HEK293 (cell line): ENCODE data around the gene MRPS18B.

Experiments
- KLF1 ChIP-seq: fragments of 450-650 bp; formaldehyde crosslinking; IDR thresholded peaks from 2 replicates; pipeline ENCODE4 v1.5.1; 2016; ENCODE audit warnings: missing biosample characterization, missing genetic modification characterization
- TCF7L2 ChIP-seq: IDR thresholded peaks from 2 replicates; pipeline ENCODE4 v1.6.1; 2011; ENCODE audit warnings: low read depth, mild to moderate bottlenecking, inconsistent platforms, low read length, moderate library complexity, borderline replicate concordance
- WT1 ChIP-seq: fragments of 450-650 bp; formaldehyde crosslinking; IDR thresholded peaks from 2 replicates; pipeline ENCODE4 v1.5.1; 2016; ENCODE audit warnings: missing biosample characterization, missing genetic modification characterization
- ZNF146 ChIP-seq: fragments of 450-650 bp; formaldehyde crosslinking; IDR thresholded peaks from 2 replicates; pipeline ENCODE4 v1.5.1; 2016; ENCODE audit warnings: missing biosample characterization, missing genetic modification characterization
- ZNF324 ChIP-seq: fragments of 450-650 bp; formaldehyde crosslinking; IDR thresholded peaks from 2 replicates; pipeline ENCODE4 v1.5.1; 2016; ENCODE audit warnings: missing biosample characterization, missing genetic modification characterization
- ZNF560 ChIP-seq: fragments of 450-650 bp; formaldehyde crosslinking; IDR thresholded peaks from 2 replicates; pipeline ENCODE4 v1.5.1; 2017; ENCODE audit warnings: missing biosample characterization, missing genetic modification characterization, borderline replicate concordance
- TF ChIP-seq, protein P1 (sequence below): fragments of 450-650 bp; formaldehyde crosslinking; IDR thresholded peaks from 2 replicates; pipeline ENCODE4 v1.5.1; 2016; ENCODE audit warnings: missing biosample characterization, missing genetic modification characterization
- TF ChIP-seq, protein P2 (sequence below): fragments of 450-650 bp; formaldehyde crosslinking; IDR thresholded peaks from 2 replicates; pipeline ENCODE4 v1.5.1; 2016; ENCODE audit warnings: missing biosample characterization, missing genetic modification characterization
- TF ChIP-seq, protein P3 (sequence below): fragments of 450-650 bp; formaldehyde crosslinking; IDR thresholded peaks from 2 replicates; pipeline ENCODE4 v1.5.1; 2016; ENCODE audit warnings: missing biosample characterization, missing genetic modification characterization, borderline replicate concordance

DNA sequence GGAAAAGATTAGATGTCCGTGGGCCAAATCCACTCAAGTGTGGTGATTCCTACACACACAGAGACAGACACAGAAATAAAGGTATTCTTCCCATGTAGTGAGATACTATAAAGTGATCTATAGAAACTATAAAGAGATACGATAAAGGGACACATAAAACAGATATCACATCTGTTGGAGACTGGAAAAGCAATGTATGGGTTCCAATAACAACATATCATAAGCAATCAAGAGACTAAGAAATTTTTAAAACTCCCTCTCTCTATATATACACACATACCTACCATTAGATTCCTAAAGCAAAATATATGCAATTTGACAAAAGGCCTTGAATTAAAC lies 5.8 kb upstream of the MRPS18B start:
- TF ChIP-seq, protein P1, sequence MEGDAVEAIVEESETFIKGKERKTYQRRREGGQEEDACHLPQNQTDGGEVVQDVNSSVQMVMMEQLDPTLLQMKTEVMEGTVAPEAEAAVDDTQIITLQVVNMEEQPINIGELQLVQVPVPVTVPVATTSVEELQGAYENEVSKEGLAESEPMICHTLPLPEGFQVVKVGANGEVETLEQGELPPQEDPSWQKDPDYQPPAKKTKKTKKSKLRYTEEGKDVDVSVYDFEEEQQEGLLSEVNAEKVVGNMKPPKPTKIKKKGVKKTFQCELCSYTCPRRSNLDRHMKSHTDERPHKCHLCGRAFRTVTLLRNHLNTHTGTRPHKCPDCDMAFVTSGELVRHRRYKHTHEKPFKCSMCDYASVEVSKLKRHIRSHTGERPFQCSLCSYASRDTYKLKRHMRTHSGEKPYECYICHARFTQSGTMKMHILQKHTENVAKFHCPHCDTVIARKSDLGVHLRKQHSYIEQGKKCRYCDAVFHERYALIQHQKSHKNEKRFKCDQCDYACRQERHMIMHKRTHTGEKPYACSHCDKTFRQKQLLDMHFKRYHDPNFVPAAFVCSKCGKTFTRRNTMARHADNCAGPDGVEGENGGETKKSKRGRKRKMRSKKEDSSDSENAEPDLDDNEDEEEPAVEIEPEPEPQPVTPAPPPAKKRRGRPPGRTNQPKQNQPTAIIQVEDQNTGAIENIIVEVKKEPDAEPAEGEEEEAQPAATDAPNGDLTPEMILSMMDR (tag by site-specific recombination), result no peak
- no peak for TF ChIP-seq ZNF560 (tag by site-specific recombination)
- TF ChIP-seq, protein P2, sequence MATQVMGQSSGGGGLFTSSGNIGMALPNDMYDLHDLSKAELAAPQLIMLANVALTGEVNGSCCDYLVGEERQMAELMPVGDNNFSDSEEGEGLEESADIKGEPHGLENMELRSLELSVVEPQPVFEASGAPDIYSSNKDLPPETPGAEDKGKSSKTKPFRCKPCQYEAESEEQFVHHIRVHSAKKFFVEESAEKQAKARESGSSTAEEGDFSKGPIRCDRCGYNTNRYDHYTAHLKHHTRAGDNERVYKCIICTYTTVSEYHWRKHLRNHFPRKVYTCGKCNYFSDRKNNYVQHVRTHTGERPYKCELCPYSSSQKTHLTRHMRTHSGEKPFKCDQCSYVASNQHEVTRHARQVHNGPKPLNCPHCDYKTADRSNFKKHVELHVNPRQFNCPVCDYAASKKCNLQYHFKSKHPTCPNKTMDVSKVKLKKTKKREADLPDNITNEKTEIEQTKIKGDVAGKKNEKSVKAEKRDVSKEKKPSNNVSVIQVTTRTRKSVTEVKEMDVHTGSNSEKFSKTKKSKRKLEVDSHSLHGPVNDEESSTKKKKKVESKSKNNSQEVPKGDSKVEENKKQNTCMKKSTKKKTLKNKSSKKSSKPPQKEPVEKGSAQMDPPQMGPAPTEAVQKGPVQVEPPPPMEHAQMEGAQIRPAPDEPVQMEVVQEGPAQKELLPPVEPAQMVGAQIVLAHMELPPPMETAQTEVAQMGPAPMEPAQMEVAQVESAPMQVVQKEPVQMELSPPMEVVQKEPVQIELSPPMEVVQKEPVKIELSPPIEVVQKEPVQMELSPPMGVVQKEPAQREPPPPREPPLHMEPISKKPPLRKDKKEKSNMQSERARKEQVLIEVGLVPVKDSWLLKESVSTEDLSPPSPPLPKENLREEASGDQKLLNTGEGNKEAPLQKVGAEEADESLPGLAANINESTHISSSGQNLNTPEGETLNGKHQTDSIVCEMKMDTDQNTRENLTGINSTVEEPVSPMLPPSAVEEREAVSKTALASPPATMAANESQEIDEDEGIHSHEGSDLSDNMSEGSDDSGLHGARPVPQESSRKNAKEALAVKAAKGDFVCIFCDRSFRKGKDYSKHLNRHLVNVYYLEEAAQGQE (tag by site-specific recombination), result no peak
- no peak for TF ChIP-seq KLF1
- TF ChIP-seq, protein P3, sequence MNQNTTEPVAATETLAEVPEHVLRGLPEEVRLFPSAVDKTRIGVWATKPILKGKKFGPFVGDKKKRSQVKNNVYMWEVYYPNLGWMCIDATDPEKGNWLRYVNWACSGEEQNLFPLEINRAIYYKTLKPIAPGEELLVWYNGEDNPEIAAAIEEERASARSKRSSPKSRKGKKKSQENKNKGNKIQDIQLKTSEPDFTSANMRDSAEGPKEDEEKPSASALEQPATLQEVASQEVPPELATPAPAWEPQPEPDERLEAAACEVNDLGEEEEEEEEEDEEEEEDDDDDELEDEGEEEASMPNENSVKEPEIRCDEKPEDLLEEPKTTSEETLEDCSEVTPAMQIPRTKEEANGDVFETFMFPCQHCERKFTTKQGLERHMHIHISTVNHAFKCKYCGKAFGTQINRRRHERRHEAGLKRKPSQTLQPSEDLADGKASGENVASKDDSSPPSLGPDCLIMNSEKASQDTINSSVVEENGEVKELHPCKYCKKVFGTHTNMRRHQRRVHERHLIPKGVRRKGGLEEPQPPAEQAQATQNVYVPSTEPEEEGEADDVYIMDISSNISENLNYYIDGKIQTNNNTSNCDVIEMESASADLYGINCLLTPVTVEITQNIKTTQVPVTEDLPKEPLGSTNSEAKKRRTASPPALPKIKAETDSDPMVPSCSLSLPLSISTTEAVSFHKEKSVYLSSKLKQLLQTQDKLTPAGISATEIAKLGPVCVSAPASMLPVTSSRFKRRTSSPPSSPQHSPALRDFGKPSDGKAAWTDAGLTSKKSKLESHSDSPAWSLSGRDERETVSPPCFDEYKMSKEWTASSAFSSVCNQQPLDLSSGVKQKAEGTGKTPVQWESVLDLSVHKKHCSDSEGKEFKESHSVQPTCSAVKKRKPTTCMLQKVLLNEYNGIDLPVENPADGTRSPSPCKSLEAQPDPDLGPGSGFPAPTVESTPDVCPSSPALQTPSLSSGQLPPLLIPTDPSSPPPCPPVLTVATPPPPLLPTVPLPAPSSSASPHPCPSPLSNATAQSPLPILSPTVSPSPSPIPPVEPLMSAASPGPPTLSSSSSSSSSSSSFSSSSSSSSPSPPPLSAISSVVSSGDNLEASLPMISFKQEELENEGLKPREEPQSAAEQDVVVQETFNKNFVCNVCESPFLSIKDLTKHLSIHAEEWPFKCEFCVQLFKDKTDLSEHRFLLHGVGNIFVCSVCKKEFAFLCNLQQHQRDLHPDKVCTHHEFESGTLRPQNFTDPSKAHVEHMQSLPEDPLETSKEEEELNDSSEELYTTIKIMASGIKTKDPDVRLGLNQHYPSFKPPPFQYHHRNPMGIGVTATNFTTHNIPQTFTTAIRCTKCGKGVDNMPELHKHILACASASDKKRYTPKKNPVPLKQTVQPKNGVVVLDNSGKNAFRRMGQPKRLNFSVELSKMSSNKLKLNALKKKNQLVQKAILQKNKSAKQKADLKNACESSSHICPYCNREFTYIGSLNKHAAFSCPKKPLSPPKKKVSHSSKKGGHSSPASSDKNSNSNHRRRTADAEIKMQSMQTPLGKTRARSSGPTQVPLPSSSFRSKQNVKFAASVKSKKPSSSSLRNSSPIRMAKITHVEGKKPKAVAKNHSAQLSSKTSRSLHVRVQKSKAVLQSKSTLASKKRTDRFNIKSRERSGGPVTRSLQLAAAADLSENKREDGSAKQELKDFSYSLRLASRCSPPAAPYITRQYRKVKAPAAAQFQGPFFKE (tag by site-specific recombination), result no peak
- no peak for TF ChIP-seq TCF7L2
- no peak for TF ChIP-seq WT1 (tag by site-specific recombination)
- TF ChIP-seq ZNF324 (tag by site-specific recombination), result no peak
- TF ChIP-seq ZNF146 (tag by site-specific recombination), result no peak
